AG08396 (cell line): ENCODE measurements around the gene SYCP3.
"Not testable (repeated sequence)": the region's sequence is repeated elsewhere in the genome, so short reads cannot be mapped to it uniquely, and the experiment has no call there.

Experiments
- DNase-seq: peaks from one replicate; pipeline ENCODE4 v3.0.0; 2012; ENCODE audit warnings: low spot score, mixed read lengths

The SYCP3 gene

DNA sequence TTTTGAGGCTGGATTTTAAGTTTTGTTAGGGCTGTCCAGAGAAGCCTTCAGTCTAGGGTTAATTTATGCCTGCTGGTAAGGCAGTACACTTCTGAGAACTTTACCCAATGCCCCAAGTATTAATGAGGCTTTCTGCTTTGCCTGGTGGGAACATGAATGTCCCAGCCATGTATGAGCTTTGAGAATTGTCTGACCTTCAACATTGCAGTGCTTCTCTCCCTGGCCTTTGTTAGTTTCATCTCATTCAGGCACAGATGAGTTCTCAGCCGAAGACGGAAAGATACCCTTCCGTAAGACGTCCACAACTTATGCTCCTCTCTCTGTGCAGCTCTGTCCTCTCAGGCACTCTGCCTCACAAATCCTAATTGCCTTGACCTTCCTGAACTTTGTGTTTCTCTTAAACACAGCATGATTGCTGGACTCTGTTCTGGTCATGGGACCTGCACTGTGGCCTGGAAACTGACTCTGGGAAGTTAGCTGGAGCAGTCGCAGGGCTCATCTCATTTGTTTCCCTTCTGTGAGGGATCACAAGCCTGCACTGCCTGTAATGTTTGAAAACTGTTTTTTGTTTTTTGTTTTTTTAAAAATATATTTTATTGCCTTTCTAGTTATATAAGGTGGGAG lies 26.1 kb downstream of the SYCP3 start:
- no peak for DNase-seq

DNA sequence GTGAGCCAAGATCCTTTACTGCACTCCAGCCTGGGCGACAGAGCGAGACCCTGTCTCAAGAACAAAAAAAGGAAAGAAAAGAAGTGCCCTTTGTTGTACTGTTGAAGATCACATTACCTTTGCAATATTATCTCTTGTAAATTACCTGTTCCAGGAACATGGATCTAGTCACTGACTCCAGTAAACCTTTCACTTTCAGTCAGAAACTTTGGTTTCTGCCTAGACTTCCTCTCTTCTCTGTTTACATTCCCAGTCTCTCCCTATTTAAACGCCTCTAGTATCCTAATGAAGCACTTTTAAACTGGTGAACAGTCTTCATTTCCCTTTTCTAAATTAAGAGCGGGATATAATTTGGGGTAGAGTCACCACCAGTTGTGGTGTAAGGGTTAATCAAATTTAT lies 29.0 kb downstream of the SYCP3 start:
- DNase-seq = no peak

DNA sequence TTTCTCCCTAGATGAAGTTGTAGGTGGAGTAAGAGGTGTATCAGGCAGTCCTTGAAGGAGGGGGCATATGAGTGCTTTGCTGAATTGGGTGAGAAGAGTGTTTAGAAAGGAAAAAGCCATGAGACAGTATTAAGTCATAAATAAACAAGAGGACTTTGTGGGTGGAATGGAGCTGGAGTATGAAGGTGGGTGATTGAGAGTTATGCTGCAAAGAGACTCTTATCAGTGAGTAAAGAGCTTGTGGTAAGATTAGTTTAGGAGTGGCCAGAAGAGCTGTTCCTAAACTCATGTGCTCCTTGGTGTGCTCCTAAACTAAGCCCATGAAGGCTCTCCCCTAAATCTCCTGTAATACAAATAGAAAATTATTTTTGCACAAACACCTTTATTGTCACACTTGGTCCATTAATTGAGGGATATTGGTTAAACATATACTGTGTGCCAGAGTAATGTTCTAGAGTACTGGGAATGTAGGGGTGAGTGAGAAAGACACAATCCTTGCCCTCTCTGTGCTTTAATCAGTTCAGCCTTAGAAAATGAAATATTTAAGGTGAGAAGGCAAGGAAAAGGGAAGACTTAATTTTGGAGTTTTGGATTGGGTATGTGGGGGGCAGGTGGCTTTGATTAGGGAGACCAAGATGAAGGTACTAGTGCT lies 32.0 kb downstream of the SYCP3 start:
- no peak for DNase-seq

DNA sequence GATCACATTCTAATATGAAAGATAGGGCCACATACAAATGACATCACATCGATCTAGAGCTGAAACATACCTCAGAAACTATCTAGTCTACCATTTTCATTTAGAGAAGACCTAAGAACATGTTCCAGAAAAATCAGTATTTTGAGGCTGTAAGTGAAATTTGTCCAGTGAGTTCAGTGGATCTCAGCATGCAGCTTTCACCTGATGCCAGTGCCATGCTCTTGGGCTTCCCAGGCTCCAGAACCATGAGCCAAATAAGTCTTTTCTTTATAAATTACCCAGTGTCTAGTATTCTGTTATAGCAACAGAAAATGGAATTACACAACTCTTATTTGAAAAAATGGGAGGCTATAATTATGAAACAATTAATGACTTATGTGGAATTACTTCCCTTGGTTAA lies 32.9 kb downstream of the SYCP3 start:
- no peak for DNase-seq

DNA sequence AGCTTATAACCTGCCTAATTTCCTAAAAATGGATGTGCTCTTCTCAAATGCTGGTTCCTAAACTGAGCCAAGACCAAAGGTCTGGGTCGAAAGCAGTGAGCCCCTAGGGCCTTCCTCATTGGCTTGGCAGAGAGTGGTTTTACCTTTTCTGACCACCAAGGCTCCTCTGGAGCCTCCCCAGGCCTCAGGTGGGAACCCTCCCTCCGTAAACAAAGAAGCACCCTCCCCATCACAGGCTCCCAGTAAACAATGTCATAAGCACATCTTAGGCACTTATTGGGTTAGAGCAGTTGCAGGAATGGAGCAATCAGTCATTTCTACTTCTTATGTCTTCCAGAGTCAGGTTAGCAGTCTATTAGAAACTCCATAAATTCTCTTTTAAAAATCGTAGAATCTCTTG lies 35.8 kb downstream of the SYCP3 start:
- no peak for DNase-seq

DNA sequence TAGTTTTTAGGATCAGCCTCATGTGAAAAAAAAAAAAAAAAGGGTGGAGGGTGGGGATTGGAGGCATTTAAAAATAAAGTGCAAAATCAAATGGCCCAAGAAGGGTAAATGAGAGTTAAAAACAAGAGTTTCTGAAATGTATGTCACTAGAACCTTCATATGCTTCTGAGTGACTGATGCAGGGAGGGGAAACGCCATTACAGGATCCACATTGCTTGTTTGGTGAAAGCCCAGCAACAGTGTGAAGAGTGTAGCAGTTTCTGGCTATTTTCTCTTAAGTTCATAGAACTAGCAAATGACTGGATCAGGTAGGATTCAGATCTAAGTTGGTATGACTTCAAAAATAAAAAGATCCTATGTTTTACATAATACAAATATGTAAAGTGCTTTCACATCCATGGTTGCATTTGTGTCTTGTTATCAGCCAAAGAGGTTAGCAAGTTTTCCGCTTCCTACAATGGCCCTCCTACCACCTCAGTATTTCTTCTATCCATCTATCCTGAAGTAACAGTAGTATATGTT lies 38.9 kb downstream of the SYCP3 start:
- no peak for DNase-seq

DNA sequence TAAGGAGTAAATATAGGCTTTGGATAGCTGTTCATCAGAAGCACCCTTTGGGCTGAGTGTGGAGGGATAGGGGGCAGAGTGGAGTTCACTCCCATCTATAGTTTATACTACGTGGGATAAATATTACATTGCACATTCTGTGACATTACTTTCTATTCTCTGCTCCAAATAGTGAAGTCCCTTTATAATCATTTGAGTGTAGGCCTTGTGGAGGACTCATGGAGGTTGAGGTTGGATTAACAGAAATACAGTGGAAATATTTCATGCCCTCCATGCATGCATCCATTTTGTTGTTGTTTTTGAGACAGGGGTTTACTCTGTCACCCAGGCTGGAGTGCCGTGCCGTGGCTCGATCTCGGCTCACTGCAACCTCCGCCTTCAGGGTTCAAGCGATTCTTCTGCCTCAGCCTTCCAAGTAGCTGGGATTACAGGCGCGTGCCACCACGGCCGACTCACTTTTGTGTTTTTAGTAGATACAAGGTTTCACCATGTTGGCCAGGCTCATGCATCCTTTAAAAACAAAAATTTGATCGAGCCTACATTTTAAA lies 40.4 kb downstream of the SYCP3 start:
- DNase-seq = peak; percentile 37

DNA sequence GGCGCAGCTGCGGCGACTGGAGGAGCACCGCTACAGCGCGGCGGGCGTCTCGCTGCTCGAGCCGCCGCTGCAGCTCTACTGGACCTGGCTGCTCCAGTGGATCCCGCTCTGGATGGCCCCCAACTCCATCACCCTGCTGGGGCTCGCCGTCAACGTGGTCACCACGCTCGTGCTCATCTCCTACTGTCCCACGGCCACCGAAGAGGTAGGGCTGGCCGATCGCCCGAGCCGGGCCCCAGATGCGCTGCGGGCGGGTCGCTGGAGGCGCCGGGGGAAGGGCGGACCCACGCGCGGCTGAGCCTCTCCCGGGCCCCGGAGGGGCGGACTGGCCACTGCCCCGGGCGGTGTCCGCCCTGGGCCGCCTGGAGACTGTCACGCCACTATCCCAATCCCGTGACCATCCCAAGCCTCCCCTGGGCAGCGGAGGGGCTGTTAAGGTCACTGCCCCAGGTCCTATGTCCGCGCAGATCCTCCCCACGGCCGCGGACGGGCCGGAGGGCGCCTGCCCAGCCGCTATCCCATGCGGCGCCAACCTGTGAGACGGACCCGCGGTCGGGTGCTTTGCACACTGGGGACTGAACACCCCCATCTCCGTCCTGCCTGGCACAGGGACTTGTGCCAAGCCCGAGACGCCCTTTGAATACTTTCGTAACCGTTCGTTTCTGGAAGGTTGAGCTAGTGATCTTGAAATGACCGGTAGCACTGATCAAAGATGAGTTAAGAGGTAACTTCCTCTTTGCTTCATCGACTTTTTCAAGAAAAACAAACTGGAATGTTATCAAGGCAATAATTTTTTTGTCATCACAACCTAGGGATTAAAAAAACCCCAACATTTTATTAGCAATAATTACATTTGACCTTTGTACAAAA lies 41.1 kb downstream of the SYCP3 start:
- DNase-seq = peak; percentile 77

DNA sequence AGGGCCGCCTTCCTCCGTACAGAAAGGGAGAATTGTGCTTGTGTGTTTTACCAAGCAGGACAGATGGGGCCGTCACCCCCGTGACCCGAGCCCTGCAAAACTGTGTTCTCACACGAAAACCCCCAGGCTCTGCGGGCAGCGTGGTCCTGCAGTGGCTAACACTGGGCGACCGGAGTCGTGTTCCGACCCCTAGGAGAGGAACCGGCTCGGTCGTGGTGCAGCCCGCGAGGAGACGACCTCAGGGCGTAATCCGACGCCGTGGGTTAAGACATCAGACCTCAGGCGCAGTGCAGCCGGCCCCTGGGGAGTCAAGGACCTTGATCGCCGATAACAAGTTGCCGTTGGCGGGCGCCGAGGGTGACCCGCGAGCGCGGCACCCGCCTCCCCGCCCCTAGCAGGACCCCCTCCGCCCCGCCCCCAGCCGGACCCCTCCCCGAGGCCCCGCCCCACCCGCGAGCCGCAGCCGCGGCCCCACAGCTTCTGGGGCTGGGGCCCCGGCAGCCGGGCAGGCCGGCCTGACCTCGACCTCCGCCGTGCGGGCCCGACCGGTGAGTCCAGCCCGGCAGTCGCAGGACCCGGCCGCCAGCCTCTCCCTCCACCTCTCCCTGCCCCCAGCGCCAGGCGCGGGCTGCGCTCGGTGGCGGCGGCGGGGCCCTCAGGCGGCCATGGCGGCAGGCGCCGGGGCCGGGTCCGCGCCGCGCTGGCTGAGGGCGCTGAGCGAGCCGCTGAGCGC lies 41.9 kb downstream of the SYCP3 start, which contains the start of gene CHPT1:
Gene CHPT1, plus strand, starts transcription at position 444 of the 733 bp plus-strand sequence. Its CDS starts 222 bp downstream, at position 666.
- DNase-seq = no peak

DNA sequence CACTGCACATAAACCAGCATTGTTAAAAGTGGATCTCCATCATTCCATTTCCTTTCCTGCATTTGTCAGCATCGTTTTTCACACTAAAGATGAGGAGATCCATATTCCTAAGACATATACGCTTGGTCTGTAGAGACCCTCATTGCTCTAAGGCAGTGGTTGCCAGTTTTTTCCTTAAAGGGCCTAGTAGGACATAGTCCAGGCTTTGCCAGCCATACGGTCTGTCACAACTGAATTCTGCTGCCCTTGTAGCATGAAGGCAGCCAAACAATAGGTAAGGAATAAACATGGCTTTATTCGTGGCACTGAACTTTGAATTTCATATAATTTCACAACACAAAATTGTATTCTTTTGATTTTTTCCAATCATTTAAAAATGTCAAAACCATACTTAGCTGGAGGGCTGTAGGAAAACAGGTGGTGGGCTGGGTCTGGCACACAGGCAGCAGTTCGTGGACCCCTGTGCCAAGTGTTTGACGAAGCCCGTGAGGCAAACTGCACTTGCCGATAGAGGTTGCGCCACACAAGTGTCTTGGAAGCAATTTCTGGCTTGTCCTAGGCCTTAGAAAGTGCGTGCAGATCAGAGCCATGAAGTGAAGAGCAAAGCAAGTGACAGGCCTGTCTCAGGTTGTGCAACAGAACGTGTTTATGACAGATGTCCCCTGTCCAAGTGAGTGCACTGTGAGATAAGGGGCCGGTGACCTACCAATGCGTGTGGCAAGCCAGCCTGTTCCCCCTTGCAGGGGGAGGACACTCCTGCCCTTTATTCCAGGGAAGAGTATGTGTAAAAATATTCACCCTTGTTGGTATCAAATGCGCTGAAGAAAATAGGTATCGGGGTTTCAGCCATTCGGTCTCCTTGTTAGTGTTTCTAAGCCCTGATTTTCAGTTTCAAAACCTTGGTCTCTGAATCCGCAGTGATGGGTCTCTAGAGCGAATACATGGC lies 42.7 kb downstream of the SYCP3 start:
- peak; percentile 22 for DNase-seq

DNA sequence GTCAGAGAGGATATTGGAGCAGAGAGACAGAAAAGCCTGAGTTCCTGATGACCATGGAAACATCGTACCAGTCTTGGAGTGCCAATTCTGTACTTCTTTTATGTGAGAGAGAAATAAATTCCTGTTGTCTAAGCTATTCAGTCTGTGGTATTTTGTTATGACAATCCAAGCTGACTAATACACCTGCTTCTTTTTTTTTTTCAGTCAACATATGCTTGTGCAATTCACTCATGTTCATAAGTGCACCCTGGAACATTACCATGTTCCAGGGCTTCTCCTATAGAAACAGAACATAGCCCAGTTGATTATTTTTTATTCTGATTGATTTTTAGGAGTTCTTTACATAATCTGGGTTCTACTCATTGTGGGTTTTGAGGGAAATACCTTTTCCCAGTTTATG lies 43.6 kb downstream of the SYCP3 start:
- no peak for DNase-seq

DNA sequence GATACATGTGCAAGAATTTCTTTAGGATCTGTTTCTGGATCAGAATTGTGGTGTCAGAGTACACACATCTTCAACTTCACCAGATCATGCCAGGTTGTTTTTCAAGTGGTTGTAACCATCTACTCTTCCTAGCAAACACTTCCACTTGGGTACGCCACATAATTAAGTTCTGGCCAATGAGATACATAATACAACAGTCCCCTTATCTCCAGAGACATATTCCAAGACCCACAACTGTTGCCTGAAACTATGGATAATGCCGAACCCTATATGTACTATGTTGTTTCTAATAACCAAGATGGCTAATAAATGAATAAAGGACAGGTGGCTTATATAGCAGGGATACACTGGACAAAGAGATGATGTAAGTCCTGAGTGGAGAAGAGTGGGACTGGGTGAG lies 44.3 kb downstream of the SYCP3 start:
- no peak for DNase-seq

DNA sequence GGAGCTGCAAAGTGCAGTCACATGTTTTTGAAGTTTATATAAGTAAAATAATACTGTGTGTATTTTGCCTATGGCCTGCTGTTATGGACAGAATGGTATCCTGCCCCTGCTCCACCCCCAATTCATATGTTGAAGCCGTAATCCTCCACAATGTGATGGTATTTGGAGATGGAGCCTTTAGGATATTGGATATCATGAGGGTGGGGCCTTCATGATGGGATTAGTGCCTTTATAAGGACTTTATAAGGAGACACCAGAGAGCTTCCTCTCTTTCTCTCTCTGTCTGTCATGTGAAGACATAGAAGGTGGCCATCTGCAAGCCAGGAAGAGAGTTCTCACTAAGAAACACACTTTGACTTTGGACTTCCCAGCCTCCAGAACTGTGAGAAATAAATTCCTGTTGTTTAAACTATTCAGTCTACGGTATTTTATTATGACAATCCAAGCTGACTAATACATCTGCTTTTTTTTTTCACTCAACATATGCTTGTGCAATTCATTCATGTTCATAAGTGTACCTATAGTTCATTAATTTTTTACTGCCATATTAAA lies 44.9 kb downstream of the SYCP3 start:
- no peak for DNase-seq

DNA sequence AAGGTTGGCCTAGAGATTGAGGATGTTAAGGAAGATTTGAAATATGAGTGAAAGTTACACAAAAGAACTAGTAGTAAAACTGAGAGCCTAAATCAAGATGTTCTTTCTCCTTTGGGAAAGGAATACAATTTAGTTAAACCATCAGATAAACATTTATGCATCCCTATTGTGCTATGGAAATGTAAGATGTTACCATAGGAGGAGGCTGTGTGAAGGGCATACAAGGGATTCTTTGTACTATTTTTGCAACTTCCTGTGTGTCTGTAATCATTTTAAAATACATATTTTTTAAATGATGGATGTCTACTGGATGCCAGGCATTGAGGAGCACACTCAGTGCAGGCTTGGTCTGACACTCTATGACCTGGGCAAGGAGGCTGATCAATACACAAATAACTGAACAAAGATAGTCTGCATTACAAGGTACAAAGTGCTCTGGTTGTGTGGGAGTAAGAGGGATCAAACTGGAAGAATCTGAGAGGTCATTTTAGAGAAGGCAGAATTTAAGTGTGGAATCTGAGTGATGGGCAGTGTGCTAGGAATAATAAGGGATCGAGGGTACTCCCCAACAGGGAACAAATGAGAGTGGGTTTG lies 47.7 kb downstream of the SYCP3 start:
- no peak for DNase-seq

DNA sequence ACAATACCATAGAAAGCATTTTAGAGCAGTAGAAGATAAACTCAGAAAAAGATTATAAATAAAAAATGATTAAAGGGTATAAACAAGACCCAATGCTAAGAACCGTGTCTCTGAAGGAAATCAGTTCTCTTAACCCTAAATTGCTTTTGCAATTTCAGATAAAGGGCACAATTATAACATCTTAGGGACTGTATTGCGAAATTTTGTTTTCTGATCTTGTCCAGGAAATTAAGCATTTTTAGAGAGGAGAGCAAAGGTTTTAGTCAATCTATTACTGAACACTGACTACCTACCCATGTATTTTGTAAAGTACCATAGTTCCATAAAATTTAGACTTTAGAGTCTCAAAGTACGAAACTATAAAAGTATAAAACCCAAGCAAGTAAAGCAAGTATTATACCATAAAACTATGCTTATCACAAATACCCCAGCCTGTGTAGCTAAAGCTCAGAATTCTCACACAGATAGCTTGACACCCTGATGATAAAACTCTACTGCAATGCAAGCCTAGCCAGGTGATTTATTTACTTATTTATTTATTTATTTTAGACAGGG lies 48.6 kb downstream of the SYCP3 start:
- no peak for DNase-seq

DNA sequence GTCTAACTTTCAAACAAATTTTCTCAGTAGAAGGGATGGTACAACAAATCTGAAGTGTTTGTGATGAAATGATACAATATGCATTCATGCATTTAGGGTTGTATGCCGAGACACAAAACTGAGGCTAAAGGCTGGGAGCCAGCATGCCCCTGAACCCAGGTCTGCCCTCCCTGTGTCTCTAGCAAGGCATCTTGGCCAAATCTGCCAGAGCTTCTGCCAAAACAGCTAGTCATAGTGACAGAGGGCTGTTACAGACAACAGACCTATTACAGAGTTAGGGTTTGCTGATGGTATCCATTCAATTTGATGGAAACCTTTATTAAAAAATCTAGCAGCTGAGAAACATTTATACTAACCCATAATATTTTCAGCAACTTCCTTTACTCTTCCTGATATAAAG lies 53.1 kb downstream of the SYCP3 start:
- DNase-seq = no peak

DNA sequence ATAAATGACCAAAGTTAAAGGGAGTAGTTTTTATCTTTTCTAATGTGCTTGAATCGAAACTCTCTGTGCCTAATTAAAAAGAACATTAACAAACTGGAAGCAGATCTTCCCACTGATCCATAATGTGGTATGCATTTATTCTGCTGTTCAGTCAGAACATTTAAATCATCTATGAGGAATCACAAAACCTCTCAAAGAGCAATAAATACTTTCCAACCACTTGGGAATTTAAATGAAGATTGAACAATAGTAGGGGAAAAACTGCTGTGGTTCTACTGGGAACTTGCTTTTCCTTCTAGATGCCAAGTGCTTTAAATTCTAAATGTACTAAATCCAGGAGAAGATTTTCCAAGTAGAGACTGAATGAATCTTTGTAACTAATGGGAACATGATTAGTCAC lies 54.2 kb downstream of the SYCP3 start:
- no peak for DNase-seq

DNA sequence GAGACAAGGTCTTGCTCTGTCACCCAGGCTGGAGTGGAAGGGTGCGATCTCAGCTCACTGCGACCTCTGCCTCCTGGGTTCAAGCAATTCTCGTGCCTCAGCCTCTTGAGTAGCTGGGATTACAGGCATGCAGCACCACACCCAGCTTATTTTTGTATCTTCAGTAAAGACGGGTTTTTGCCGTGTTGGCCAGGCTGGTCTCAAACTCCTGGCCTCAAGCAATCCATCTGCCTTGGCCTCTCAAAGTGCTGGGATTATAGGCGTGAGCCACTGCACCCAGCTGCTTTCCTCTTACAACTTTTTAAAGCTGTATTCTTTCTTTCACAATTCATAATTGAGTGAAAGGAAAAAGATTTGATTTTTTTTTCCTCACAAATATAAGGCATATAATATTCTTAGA lies 57.6 kb downstream of the SYCP3 start:
- not testable (repeated sequence) for DNase-seq

DNA sequence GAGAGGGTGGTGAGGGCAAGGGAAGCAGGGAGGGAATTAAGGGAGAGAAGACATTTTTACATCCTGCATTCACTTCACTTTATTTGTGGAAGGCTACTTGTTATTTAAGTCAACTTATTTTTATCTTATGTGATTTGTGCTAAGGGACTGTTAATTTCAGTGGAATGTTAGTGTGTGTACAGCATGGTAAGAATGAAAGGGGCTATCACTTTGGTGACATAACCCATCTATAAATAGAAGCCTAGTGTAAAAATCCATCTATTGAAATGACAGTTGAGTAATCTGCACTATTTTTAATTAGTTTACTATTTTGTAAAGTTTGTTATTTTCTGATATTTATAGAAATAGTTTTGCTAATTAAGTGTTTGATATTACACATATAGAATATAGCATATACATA lies 58.6 kb downstream of the SYCP3 start:
- DNase-seq = no peak

DNA sequence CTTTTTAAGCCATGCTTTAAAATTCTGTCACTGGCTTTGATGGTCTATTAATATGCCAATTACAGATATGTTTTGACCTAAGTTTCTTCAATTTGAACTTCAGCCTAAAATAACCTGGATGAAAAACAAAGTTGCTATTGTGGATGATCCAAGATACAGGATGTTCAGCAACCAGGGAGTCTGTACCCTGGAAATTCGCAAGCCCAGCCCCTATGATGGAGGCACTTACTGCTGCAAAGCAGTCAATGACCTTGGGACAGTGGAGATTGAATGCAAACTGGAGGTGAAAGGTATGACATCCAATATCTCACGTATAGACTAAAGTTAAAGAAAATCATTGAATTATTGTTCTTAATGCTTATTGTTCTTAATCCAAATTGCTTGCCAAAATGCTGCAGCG lies 59.0 kb downstream of the SYCP3 start:
- DNase-seq = no peak
